Stimulated activated CD4-positive, alpha-beta T cell treated with anti-CD3 and anti-CD28 coated beads, Interleukin-2, amount 100 ng/mL, for 48 hours (primary cell): ENCODE measurements around the gene BRD3OS.
"Not testable (repeated sequence)": the region's sequence is repeated elsewhere in the genome, so short reads cannot be mapped to it uniquely, and the experiment has no call there.

ENCODE experiments used
- DNase-seq, 2 donors: peaks; one replicate each; pipeline ENCODE4 v3.0.0-alpha.2; 2020

BRD3OS gene

GRCh38 chr9:134024828-134025605, at the start of gene BRD3OS:
TSS of gene BRD3OS (plus strand) at chr9:134025481. CDS start at chr9:134026748, 1,267 bp downstream.
- DNase-seq = peak; percentile 84 to 85

- DNase-seq = no peak
Measured at GRCh38 chr9:133975511-133975910, 49.8 kb upstream of the BRD3OS start.

- no peak for DNase-seq
Measured at GRCh38 chr9:133976191-133976861, 49.0 kb upstream of the BRD3OS start.

- DNase-seq = no peak
Measured at GRCh38 chr9:133976887-133977286, 48.4 kb upstream of the BRD3OS start.

GRCh38 chr9:133977421-133978201, 47.7 kb upstream of the BRD3OS start:
- no peak for DNase-seq

- no peak for DNase-seq
Measured at GRCh38 chr9:133978226-133978898, 46.9 kb upstream of the BRD3OS start.

GRCh38 chr9:133978899-133979272, 46.4 kb upstream of the BRD3OS start:
- no peak for DNase-seq

- DNase-seq = no peak
Measured at GRCh38 chr9:133979273-133979920, 45.9 kb upstream of the BRD3OS start.

- DNase-seq = no peak
Measured at GRCh38 chr9:133979921-133980863, 45.1 kb upstream of the BRD3OS start.

GRCh38 chr9:133980864-133981588, 44.3 kb upstream of the BRD3OS start:
- DNase-seq = no peak

GRCh38 chr9:133981589-133981957, 43.7 kb upstream of the BRD3OS start:
- DNase-seq = no peak

GRCh38 chr9:133981958-133982681, 43.2 kb upstream of the BRD3OS start:
- no peak for DNase-seq

GRCh38 chr9:133982971-133983720, 42.1 kb upstream of the BRD3OS start:
- DNase-seq = no peak

GRCh38 chr9:133986061-133986460, 39.2 kb upstream of the BRD3OS start:
- DNase-seq = no peak

GRCh38 chr9:133986774-133987445, 38.4 kb upstream of the BRD3OS start:
- DNase-seq = no peak

- DNase-seq = no peak
Measured at GRCh38 chr9:133987446-133987788, 37.9 kb upstream of the BRD3OS start.

- DNase-seq = no peak
Measured at GRCh38 chr9:133987946-133988665, 37.2 kb upstream of the BRD3OS start.

- DNase-seq = not testable (repeated sequence)
Measured at GRCh38 chr9:133988771-133989170, 36.5 kb upstream of the BRD3OS start.
